Heart right ventricle (tissue), 16 donors: ENCODE results near the gene FOXD2. TPM values are rescaled to one million over a fixed set of nuclear protein-coding genes. Genes with fewer than 3 reads are reported as not detected.
A peak's percentile ranks its signal among the peaks of the same experiment; 100 is the strongest.

ENCODE experiments used
- ATAC-seq, 8 donors: fragments of 200-7000 bp; cut with Tn5 transposase; one replicate each; pipeline ENCODE4 v1.9.1; 2020; ENCODE audit warnings: mild to moderate bottlenecking in 8 of 8, moderate library complexity in 8 of 8, moderate number of reproducible peaks in 1 of 8
- DNase-seq, 2 donors: peaks; one replicate each; pipeline ENCODE4 v3.0.0-alpha.2; 2020
- H3K27ac ChIP-seq, 10 donors: fragments of 200-600 bp; sonication (generic) in 2 of 10; one replicate each; pipeline versions ENCODE4 v1.5.0 to v1.8.0; 2020 to 2022; ENCODE audit warnings: mild to moderate bottlenecking in 3 of 10
- H3K27me3 ChIP-seq, 7 donors: fragments of 200-600 bp; one replicate each; pipeline ENCODE4 v1.8.0; 2021 to 2022; ENCODE audit warnings: mild to moderate bottlenecking in 2 of 7
- H3K36me3 ChIP-seq, 9 donors: fragments of 200-600 bp; sonication (generic) in 1 of 9; one replicate each; pipeline versions ENCODE4 v1.5.0 to v1.8.0; 2020 to 2022; ENCODE audit warnings: mild to moderate bottlenecking in 2 of 9
- H3K4me1 ChIP-seq, 9 donors: fragments of 200-600 bp; sonication (generic) in 1 of 9; one replicate each; pipeline versions ENCODE4 v1.5.0 to v1.8.0; 2020 to 2022; ENCODE audit warnings: mild to moderate bottlenecking in 4 of 9
- H3K4me3 ChIP-seq, 10 donors: fragments of 200-600 bp; sonication (generic) in 2 of 10; one replicate each; pipeline versions ENCODE4 v1.5.0 to v1.8.0; 2020 to 2022; ENCODE audit warnings: mild to moderate bottlenecking in 7 of 10, moderate library complexity in 2 of 10
- H3K9me3 ChIP-seq, 11 donors: fragments of 200-600 bp in 10 of 11; sonication (generic) in 2 of 11; one replicate each; pipeline versions ENCODE4 v1.5.0 to v1.8.0; 2013 to 2022; ENCODE audit warnings: mild to moderate bottlenecking in 2 of 11, control low read depth in 1 of 11, moderate library complexity in 1 of 11
- CTCF ChIP-seq, 9 donors: fragments of 200-600 bp; sonication (generic) in 2 of 9; IDR thresholded peaks; one replicate each; pipeline versions ENCODE4 v1.5.0 to v1.8.0; 2021 to 2022; ENCODE audit warnings: antibody characterized with exemption in 9 of 9, mild to moderate bottlenecking in 5 of 9, moderate library complexity in 1 of 9
- WGBS, 2 donors: extraction: QIAGEN DNeasy Blood & Tissue Kit; methylation state at CpG; one replicate each; pipeline ENCODE4 v1.1.7; 2013; ENCODE audit warnings: inconsistent platforms in 1 of 2; 5-methylcytosine and 5-hydroxymethylcytosine counted together
- intact Hi-C, 10 donors: fragments of 100-400 bp; cut with DNase I; formaldehyde crosslinking; loops; one replicate each; pipeline versions ENCODE4 v1.11.1 to v1.14.2; 2022
- polyA plus RNA-seq, 2 donors: library from polyadenylated mRNA; stranded (reverse); fragments of 200-250 nt; gene quantifications; one replicate each; pipeline ENCODE4 v1.2.3, GENCODE V29; 2013
- total RNA-seq, 10 donors: library from RNA; stranded (reverse); fragmentation: NEBNext Ultra II Directional in 3 of 10; extraction: Animal tissue kit (Norgen Biotek cat#: 25700) in 3 of 10; gene quantifications; one replicate each; pipeline versions ENCODE4 v1.2.1 to v1.2.4, GENCODE V29; 2021 to 2023
- donor health status: Arrhythmogenic right ventricular cardiomyopathy.
- donor health status: ischemic (EF 13 %, LVEDD 7.1; RV severe dilation, severe dysfunction).
- donor health status: healthy with polysubstance abuse.
- donor health status: DM: no; HTN: yes; CAD: no.
- donor health status: DM: no; HTN: no; CAD: no.
- donor health status: ischemic (EF 25% LVEDD 6.9; RV normal size, moderate dysfunction).
- donor health status: ischemic (EF 25% LVEDD 5.7; RV mildly dilated, moderate dysfunction).
- donor health status: healthy.
- donor health status: DM: yes; HTN: yes; CAD: no.
- donor health status: Ischemic cardiomyopathy.
- donor health status: ischemic (EF 35%, LVEDD 5.7; RV mildly dilated, moderate dysfunction).
- donor health status: nonischemic (EF 11% LVEDD 7.7; RV severe dilation, severe dysfunction).
- donor health status: DM: yes; HTN: yes; CAD: no.
- donor health status: PGD.
- donor health status: ischemic (EF 29% LVEDD 5.4; RV normal size, mild dysfunction).
- donor health status: nonischemic (EF 23%, LVEDD 6.1; RV moderate dilation, normal function).

Gene FOXD2
- total and polyA plus RNA-seq, 12 donors = 0.01 to 0.14 (median 0.05) TPM; not detected in 7

GRCh38 chr1:47433477-47434050 is 4.3 kb upstream of the FOXD2 start:
- no peak for TF ChIP-seq CTCF (IDR thresholded peaks at IDR 0.05)
- WGBS, 2 donors = 12 to 19% methylated on average over 30 of the region's 30 CpGs
- H3K4me3 ChIP-seq = peak overlapping the region in 5 of 10 donors; percentile 18 to 33 (median 31)
- no peak overlapping the region for H3K27ac ChIP-seq
- H3K36me3 ChIP-seq = no peaks in the 10 kb centered on the region
- H3K4me1 ChIP-seq = peaks cover 10 to 51% (median 42%) of the 10 kb centered on the region in 9 donors
- no peak for DNase-seq
- peaks cover 18 to 99% (median 92%) of the 10 kb centered on the region in 7 donors for H3K27me3 ChIP-seq
- no peaks in the 10 kb centered on the region for H3K9me3 ChIP-seq
- intact Hi-C loops = loop anchor here (2.0 to 5.0 kb wide), 5 partner anchors 251 to 294 kb away; no protein-coding TSS in a partner anchor
- ATAC-seq = no peak

- intact Hi-C loops = loop anchor here in 9 of 10 donors (5.0 kb wide), 4 partner anchors 252 to 293 kb away; no protein-coding TSS in a partner anchor
- no peaks in the 10 kb centered on the region for H3K9me3 ChIP-seq
- no peak overlapping the region for H3K27ac ChIP-seq
- TF ChIP-seq CTCF (IDR thresholded peaks at IDR 0.05) = no peak
- H3K27me3 ChIP-seq = peaks cover 24 to 99% (median 92%) of the 10 kb centered on the region in 7 donors
- WGBS, 2 donors = 5% methylated on average over 51 of the region's 51 CpGs
- DNase-seq = peak; percentile 49 to 65
- ATAC-seq = no peak
- peaks cover 10 to 55% (median 47%) of the 10 kb centered on the region in 9 donors for H3K4me1 ChIP-seq
- no peaks in the 10 kb centered on the region for H3K36me3 ChIP-seq
- peak overlapping the region in 5 of 10 donors; percentile 18 to 33 (median 31) for H3K4me3 ChIP-seq
Observed at GRCh38 chr1:47434051-47434842, 3.6 kb upstream of the FOXD2 start.

- 56 to 63% methylated on average over 6 of the region's 6 CpGs for WGBS, 2 donors
- H3K4me3 ChIP-seq = peak overlapping the region in 1 of 10 donors; percentile 63
- intact Hi-C loops = loop anchor here in 5 of 10 donors (2.0 to 5.0 kb wide), 4 partner anchors 137 to 277 kb away; no protein-coding TSS in a partner anchor
- ATAC-seq (no peak), DNase-seq (no peak)
- no peaks in the 10 kb centered on the region for H3K9me3 ChIP-seq
- no peaks in the 10 kb centered on the region for H3K36me3 ChIP-seq
- H3K4me1 ChIP-seq = peaks cover 10 to 61% (median 50%) of the 10 kb centered on the region in 9 donors
- no peak for TF ChIP-seq CTCF (IDR thresholded peaks at IDR 0.05)
- H3K27ac ChIP-seq = no peak overlapping the region
- H3K27me3 ChIP-seq = peaks cover 22 to 99% (median 96%) of the 10 kb centered on the region in 7 donors
Observed at GRCh38 chr1:47435506-47436303, 2.1 kb upstream of the FOXD2 start.
